Colonic mucosa (tissue), 4 donors: ENCODE data around the gene COG5. TPM values are rescaled to one million over a fixed set of nuclear protein-coding genes. Genes with fewer than 3 reads are reported as not detected.

Experiments
- DNase-seq: peaks from one replicate; pipeline ENCODE4 v3.0.0-alpha.2; 2020
- H3K27ac ChIP-seq: fragments of 200-600 bp; one replicate; pipeline ENCODE4 v1.8.0; 2021
- H3K27me3 ChIP-seq: fragments of 200-600 bp; one replicate; pipeline ENCODE4 v1.8.0; 2021
- H3K36me3 ChIP-seq: fragments of 200-600 bp; one replicate; pipeline ENCODE4 v1.8.0; 2021
- H3K4me1 ChIP-seq: fragments of 200-600 bp; one replicate; pipeline ENCODE4 v1.8.0; 2021; ENCODE audit warnings: mild to moderate bottlenecking
- H3K4me3 ChIP-seq: fragments of 200-600 bp; one replicate; pipeline ENCODE4 v1.8.0; 2021
- H3K9ac ChIP-seq, 2 donors: one replicate each; pipeline ENCODE4 v1.7.0; 2013; ENCODE audit warnings: control low read depth in 2 of 2, low read depth in 2 of 2, low read length in 2 of 2
- H3K9me3 ChIP-seq: fragments of 200-600 bp; one replicate; pipeline ENCODE4 v1.8.0; 2021
- intact Hi-C: fragments of 100-400 bp; cut with DNase I; formaldehyde crosslinking; loops from one replicate; pipeline ENCODE4 v1.14.1; 2022
- total RNA-seq, 2 donors: library from RNA; stranded (reverse); fragmentation: NEBNext Ultra II Directional in 1 of 2; extraction: Animal tissue kit (Norgen Biotek cat#: 25700) in 1 of 2; gene quantifications; one replicate each; pipeline ENCODE4 v1.2.1, GENCODE V29; 2021
- TF ChIP-seq, protein P1 (sequence below): fragments of 200-600 bp; IDR thresholded peaks from one replicate; pipeline ENCODE4 v1.8.0; 2022; ENCODE audit warnings: antibody characterized with exemption, mild to moderate bottlenecking
- donor health status: healthy.
- donor health status: DM: no; HTN: no; CAD: no.
- donor health status: DM: no; HTN: no; CAD: no.

COG5 gene
- total RNA-seq, 2 donors from 2014 or later = 43.1 to 46.8 TPM

DNA sequence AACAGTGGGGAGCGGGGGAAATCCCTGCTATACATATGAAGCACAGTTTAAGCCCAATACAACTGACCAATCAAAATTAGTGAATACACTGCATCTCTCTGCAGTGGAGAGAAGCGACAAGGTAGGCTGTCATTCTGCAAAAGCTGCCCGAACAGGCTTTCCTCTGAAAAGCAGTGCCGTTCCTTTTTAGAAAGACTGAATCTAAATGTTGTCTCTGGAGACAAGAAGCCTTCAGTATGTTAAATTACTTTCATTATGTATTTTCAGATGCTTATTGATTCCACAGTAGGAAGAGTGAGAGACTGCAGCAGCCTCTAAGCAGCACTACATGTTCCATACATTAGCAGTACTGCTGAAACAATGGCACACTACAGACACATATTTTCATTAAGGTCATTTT lies 93.8 kb downstream of the COG5 start, which contains the start of gene GPR22:
GPR22 (plus strand) TSS at position 129 of the 400 bp plus-strand sequence. CDS start 4,004 bp downstream, outside the sequence.
- no peak within 1 kb of the TSS for H3K4me3 ChIP-seq
- no peak within 1 kb of the TSS for H3K27ac ChIP-seq
- H3K4me1 ChIP-seq = no peaks in the 10 kb centered on the region
- TF ChIP-seq, protein P1, sequence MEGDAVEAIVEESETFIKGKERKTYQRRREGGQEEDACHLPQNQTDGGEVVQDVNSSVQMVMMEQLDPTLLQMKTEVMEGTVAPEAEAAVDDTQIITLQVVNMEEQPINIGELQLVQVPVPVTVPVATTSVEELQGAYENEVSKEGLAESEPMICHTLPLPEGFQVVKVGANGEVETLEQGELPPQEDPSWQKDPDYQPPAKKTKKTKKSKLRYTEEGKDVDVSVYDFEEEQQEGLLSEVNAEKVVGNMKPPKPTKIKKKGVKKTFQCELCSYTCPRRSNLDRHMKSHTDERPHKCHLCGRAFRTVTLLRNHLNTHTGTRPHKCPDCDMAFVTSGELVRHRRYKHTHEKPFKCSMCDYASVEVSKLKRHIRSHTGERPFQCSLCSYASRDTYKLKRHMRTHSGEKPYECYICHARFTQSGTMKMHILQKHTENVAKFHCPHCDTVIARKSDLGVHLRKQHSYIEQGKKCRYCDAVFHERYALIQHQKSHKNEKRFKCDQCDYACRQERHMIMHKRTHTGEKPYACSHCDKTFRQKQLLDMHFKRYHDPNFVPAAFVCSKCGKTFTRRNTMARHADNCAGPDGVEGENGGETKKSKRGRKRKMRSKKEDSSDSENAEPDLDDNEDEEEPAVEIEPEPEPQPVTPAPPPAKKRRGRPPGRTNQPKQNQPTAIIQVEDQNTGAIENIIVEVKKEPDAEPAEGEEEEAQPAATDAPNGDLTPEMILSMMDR = no peak
- H3K36me3 ChIP-seq = no peaks in the 10 kb centered on the region
- H3K9me3 ChIP-seq = no peaks in the 10 kb centered on the region
- H3K27me3 ChIP-seq = no peaks in the 10 kb centered on the region
- DNase-seq = no peak
- H3K9ac ChIP-seq = no peak within 1 kb of the TSS
- intact Hi-C loops = loop anchor here (10.0 kb wide), 1 partner anchor 105 kb away; no protein-coding TSS in a partner anchor

DNA sequence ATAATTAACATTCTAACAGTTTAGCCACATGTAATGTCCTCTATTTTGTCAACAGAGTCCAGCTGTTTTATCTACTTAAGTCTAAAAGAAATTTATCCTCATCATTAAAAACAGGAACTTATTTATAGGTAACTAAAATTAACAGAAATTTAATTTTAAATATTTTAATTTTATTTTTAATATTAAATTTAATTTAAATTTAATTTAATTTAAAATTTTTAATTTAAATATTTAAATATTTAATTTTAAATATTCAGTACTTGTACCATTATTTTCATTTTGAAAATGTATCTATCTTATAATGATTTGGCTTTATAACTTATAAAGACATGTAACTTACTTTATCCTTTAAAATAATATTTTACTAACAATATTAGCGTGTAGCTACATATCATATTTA lies 94.9 kb downstream of the COG5 start:
- Histone ChIP-seq H3K4me1 (no peaks in the 10 kb centered on the region), H3K9ac (no peak overlapping the region), H3K4me3 (no peak overlapping the region), H3K36me3 (no peaks in the 10 kb centered on the region), H3K9me3 (no peaks in the 10 kb centered on the region), H3K27me3 (no peaks in the 10 kb centered on the region), H3K27ac (no peak overlapping the region)
- DNase-seq = no peak
- TF ChIP-seq, protein P1 = no peak
- intact Hi-C loops = loop anchor here (10.0 kb wide), 1 partner anchor 106 kb away; no protein-coding TSS in a partner anchor

DNA sequence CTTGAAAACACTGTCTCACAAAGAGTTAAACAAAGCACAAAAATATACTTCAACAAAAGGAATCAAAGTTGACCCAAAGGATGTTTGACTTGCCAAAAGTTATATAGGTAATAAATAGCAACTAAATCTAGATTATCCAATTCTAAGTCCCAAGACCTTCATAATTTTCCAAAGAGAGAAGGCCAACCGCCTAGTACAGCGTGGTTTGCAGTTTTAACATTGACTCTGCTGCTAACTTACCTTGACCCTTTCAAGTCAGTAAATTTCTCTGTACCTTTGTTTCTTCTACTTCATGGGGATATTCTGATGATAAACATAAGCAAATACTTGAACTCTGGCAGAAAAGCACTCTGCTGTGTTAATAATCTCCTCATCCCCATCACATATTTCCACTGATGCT lies 95.7 kb downstream of the COG5 start:
- no peaks in the 10 kb centered on the region for H3K9me3 ChIP-seq
- no peaks in the 10 kb centered on the region for H3K27me3 ChIP-seq
- intact Hi-C loops = loop anchor here (10.0 kb wide), 1 partner anchor 107 kb away; no protein-coding TSS in a partner anchor
- TF ChIP-seq, protein P1 = no peak
- DNase-seq = no peak
- H3K36me3 ChIP-seq = no peaks in the 10 kb centered on the region
- no peak overlapping the region for H3K9ac ChIP-seq
- no peak overlapping the region for H3K27ac ChIP-seq
- no peak overlapping the region for H3K4me3 ChIP-seq
- no peaks in the 10 kb centered on the region for H3K4me1 ChIP-seq

DNA sequence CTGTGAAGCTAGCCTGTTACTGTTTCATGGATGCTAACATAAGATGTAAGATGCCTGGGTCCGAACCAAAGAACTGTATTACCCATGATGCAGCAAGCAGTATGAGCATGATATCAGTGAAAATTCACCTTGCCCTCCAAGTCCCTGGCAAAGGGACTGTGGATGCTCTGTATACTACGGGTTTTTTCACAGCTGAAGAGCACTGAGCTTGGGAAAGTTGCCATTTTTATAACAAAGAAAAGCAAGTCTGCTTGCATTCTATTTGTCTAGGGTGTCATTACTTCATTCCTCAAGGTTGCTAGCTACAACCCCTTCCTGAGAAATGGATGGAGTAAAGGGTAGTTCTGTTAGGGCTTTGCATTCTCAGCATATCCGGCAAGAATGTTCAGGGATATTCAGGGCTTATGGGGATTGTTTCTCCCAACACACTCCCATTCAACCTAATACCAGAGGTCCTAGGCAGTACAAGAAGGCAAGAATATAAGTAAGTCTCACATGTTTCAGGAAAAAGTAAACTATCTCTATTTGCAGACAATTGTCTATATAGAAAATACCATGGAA lies 99.0 kb downstream of the COG5 start:
- Histone ChIP-seq H3K9me3 (no peaks in the 10 kb centered on the region), H3K9ac (no peak overlapping the region), H3K27ac (no peak overlapping the region), H3K36me3 (no peaks in the 10 kb centered on the region), H3K4me3 (no peak overlapping the region), H3K27me3 (no peaks in the 10 kb centered on the region), H3K4me1 (no peaks in the 10 kb centered on the region)
- TF ChIP-seq, protein P1 = no peak
- intact Hi-C loops = loop anchor here (5.0 to 10.0 kb wide), 2 partner anchors 110 to 413 kb away; no protein-coding TSS in a partner anchor
- no peak for DNase-seq

DNA sequence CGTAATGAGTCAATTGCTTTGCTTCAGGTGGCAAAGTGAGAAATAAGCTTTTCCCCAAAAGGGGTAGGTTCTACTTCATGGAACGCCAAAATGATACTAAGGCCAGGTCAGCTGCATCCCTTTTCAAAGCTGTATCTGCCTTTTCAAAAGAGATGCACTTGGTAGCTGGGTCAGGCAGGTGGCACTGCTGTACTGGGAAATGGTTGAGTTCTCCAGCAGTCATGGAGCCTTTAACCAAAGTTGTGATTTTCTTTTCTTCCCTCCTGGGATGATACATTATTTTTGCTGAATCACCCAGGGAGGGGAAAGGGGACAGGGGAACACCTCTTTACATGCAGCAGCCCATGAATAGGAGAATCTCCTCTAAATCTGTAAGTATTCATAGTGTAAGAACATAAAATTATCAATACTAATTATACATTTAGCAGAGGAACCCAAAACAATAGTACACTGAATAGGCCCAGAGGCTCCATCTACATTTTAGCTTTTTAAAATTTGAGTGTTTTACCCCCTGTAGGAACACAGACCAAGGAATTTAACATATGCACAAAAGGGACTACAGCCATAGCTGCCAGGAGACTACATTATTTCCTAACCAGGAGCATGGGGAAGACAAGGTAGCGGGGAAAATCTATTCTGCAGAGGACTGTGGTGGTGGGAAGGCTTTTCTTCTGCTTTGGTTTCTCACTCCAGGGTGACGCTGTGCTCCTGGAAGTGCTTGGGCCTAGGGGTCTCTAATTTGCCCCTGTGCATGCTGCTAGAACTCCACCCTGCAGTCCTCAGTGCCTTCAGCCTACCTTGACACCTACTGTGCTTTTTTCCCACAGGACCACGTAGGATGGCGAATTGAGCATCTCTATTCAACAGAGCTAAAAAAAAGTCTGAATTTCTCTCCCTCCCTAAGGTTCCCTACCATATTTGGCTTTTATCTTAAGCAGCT lies 100.3 kb downstream of the COG5 start:
- Histone ChIP-seq H3K4me3 (no peak overlapping the region), H3K27me3 (no peaks in the 10 kb centered on the region), H3K36me3 (no peaks in the 10 kb centered on the region), H3K27ac (no peak overlapping the region), H3K9me3 (no peaks in the 10 kb centered on the region), H3K9ac (no peak overlapping the region), H3K4me1 (no peaks in the 10 kb centered on the region)
- TF ChIP-seq, protein P1 = peak; percentile 60
- intact Hi-C loops = loop anchor here (2.0 to 10.0 kb wide), 3 partner anchors 111 to 414 kb away; no protein-coding TSS in a partner anchor
- peak; percentile 34 for DNase-seq
